ENCODE data around the gene ACKR1.

Gene ACKR1

DNA sequence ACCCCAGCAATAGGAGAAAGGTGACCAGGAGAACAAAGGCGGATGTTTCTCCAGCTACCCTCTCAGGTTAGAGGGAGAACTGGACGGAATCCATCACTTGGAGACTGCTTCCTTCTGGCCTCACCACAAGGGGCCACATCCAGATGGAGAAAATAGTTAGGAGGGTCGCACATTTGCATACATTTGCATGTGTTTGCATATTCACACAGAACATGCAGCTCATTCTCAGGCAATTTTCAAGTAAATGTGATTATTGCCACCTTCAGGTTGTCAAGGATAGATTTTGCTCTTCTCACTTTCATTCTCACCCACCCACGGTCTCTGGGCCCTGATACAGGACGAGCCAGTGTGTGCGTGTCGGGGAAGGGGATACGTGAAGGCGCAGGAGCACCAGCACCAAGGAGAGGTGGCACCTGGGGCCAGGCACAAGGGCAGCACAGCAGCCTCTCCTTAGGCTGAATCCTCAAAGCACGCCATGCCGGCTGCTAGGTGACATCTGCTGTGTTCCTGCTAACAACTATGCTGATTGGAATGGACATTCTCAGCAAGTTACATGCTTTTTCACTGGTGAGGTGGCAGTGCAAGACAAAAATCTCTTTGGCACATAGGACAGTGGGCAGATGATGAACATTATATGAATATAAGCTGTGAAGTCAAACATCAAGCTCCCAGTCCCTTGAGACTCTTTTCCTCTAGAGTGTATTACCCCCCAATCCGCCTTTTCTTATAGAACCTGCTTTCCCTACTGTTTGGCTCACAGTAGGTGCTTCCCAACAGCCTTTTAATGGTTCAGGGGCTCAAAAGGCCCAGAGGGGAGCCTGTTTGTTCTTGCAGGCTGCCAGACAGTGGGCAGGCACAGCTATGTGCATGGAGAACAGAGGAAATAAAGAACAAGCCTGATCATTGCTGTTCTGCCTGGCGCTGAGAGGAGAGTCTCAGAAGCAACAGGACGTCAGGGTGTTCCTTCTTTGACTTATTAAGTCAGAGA is 14.3 kb downstream of the ACKR1 start:
- DNase-seq (ENCODE audit: low read depth in 1 of 2, low spot score in 1 of 2): no peak

DNA sequence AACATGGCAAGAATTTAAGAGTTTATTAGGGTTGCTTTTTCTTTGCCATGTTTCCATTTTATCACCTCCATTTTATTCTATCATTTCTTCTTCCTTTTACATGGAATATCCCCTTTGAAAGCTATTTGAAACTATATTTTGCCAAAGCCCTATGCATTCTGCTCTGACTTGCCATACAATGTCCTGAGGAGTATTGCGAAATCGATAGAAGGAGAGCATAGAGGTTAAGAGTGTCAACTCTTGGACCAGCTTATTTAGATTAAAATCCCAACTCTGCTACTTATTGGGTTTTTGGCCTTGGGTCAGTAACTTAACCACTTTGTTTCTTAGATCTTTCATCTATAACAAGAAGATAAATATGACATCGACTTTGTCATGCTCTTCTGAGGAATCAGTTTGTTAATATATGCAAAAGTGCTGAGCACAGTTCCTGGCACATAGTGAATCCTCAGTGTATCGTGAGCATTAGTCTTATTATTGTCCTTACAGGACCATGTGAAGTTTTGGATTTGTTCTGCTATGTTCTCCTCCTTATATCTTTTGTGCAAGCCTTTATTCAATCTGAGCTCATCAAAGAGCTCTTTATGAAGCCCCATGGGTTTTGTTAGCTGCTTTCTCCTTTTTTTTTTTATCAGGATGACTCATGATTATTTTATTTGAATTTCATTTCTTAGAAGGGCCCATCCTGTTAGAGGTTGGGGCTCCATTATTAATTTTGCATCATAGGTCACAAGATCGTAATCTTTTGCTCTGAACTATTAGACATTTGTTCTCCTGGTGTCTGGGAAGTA is 17.6 kb downstream of the ACKR1 start:
- no peak for DNase-seq (ENCODE audit: low read depth in 1 of 2, low spot score in 1 of 2)

DNA sequence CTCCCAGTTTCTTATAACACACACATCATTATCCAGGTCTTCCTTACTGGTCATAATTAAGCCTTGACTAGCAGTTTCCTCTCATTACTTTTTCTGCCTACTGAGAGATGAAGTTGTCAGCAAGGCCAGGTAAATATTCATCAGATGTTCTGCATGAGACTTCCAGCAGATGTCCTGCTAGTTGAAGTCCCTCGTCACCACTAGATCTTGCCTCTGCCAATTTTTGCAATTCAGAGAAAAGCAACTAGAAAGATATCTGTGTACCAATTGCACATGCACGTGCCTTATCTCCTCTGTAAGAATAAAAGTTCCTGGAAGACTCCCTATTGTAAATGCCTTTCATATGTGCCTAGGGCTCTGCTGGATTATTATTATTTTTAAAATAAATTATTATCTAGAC is 18.3 kb downstream of the ACKR1 start:
- no peak for DNase-seq (ENCODE audit: low read depth in 1 of 2, low spot score in 1 of 2)

DNA sequence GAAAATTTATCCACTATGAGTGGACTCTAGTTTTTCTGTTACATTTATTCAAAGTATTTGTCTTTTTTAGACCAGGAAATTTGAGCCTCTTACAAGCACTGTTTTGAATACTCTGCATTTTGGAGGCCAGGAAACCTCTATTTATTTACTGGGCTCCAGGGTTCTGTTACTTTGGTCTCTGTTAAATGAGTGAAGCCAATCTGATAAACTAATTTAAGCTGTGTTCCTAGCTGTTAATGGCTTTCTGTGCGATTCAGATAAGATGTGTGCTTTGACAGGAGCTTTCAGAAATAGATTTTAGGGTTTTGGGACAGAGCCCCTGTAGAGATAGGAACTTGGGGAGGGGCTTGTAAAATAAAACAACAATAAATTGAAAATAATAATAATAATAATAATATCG is 23.9 kb downstream of the ACKR1 start:
- DNase-seq (ENCODE audit: low read depth in 1 of 2, low spot score in 1 of 2): no peak

DNA sequence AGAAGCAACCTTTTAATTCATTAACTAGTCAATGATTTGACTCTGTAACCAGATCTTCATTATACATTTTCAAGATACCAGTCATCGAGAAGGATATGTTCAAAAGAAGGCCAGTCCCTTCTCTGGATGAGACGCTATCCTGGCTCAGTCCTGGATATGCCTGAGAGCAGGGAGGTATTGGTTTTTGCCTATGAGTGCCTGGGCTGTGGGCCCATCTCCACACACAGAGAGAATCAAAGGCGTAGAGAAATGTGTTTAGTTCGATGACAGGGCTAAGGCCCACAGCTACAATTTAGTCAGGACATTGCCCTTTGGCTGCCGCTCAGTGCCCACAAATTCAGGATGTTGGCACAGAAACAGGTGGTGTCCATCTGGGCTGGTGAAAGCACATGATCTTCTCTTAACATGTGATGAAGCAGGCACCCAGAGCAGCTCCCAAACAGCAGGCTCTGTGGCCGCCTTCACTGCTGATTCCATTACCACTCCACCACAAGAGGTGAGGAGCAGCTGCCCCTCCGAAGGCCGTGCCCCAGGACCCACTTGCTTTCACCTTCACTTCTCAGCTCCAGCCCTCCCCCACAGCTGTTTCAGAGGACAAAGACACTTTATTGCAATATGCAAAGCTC is 24.7 kb downstream of the ACKR1 start:
- DNase-seq (ENCODE audit: low read depth in 1 of 2, low spot score in 1 of 2): no peak

DNA sequence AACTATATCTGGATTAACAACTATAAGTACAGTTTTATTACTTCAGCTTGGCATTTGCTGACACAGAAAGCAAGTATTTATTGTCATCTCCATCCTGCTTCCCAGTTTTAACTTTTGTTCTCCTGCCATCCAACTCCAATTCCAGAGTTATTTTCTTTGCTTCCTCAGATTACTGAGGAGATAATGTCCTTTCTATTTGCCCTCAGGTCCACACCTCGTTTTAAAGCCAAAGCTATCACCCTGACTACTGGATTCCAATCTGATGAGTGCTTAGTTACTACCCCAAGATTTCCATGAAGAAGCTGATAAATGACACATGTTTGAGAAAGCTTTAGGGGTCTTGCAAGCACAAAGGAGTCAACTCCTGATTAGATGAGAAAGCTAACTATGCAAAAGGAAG is 25.2 kb downstream of the ACKR1 start:
- DNase-seq (ENCODE audit: low read depth in 1 of 2, low spot score in 1 of 2): no peak

DNA sequence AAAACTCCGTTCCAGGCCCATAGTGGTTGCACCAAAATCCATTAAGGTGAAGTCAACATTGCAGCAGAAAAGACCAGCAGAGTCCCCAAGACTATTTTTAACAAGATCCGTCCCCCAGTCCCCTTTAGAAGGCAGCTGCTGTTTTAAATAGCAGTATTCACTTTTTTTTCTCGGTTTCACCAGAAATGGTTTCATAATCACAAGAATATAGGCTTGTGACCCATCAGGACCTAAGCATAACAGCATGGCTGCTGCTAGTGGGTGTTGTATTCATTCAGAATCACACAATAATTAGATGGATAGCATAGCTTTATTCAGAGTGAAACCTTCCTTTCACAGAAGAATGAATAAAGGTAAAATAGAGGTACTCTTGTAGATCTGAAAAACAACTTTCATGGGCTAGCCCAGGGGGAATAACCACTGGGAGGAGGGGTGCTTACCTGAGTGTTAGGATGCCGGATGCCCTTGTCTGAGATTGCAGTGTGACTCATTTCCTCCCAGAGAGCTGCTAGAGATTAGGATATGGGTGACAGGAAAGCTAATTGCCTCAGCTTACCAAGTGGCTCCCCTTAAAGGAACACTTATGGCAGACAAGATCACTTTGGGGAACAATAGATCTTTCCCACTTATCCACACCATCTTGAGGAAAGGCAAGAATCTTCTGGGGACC is 35.0 kb downstream of the ACKR1 start:
- DNase-seq (ENCODE audit: low read depth in 1 of 2, low spot score in 1 of 2): no peak

DNA sequence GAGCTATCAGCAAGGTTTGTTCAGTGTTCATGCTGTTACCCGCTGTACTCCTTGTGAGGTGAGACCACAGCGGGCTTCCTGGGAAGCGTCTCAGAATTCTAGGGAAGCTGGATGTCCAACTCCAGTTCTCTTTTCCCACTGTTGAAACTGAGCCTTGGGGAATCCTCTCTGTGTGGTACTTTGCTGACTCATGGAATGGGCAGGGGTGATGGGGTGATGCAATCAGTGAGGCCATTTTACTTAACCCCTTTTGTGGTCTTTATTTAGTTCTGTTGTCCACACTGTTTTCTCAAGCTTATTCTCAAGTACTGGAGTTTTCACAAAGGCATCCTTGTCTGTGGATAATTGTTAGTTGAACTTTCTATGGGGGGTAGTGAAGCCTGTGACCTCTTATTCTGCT is 42.6 kb downstream of the ACKR1 start:
- no peak for DNase-seq (ENCODE audit: low read depth in 1 of 2, low spot score in 1 of 2)

DNA sequence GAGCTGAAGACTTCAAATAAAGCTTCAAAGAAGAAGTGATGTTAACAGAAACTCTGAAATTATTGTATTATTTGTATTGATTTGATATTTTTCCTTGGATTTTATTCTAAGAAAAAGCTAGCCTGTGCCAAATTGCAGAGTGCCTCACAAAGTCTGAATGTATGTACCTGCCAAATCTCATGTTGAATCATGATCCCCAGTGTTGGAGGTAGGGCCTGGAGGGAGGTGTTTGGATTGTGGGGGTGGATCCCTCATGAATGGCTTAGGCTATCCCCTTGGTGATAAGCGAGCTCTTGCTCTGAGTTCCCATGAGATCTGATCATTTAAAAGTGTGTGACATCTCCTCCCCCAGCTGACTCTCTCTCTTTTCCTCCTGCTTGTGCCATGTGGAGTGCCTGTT is 43.6 kb downstream of the ACKR1 start:
- no peak for DNase-seq (ENCODE audit: low read depth in 1 of 2, low spot score in 1 of 2)

DNA sequence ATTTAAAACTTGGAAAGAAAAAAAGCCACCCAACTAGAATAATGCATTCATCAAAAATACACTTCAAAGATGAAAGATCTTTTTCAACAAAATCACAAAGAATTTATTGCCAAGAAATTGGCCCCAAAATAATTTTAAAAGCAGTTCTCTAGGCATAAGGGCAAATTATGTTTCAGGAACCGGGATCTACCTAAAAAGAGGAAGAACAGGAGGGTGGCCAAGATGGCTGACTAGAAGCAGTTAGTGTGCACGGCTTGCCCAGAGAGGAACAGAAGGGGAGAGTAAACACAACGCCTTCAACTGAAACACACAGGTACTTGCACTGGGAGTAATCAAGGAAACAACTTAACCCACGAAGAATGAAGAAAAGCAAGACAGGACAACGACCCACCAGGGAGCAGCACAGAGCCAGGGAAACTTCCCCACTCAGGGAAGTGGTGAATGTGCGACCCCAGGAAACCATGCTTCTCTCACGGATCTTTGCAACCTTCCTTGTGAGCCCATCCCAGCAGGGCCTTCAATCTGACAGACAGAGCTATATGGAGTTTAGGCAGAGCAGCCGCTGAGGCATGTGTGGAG is 46.1 kb downstream of the ACKR1 start:
- no peak for DNase-seq (ENCODE audit: low read depth in 1 of 2, low spot score in 1 of 2)
